ENCODE measurements around the gene RABGAP1L.

Gene RABGAP1L

GRCh38 chr1:174777262-174777661 lies 617.9 kb downstream of the RABGAP1L start:
- TF ChIP-seq, protein P1, sequence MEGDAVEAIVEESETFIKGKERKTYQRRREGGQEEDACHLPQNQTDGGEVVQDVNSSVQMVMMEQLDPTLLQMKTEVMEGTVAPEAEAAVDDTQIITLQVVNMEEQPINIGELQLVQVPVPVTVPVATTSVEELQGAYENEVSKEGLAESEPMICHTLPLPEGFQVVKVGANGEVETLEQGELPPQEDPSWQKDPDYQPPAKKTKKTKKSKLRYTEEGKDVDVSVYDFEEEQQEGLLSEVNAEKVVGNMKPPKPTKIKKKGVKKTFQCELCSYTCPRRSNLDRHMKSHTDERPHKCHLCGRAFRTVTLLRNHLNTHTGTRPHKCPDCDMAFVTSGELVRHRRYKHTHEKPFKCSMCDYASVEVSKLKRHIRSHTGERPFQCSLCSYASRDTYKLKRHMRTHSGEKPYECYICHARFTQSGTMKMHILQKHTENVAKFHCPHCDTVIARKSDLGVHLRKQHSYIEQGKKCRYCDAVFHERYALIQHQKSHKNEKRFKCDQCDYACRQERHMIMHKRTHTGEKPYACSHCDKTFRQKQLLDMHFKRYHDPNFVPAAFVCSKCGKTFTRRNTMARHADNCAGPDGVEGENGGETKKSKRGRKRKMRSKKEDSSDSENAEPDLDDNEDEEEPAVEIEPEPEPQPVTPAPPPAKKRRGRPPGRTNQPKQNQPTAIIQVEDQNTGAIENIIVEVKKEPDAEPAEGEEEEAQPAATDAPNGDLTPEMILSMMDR (IDR thresholded peaks at IDR 0.05; ENCODE audit: extremely low read depth, insufficient read depth, missing control alignments), result no peak
- in situ Hi-C loops (cut with MboI; ENCODE audit: low pct_unique_long_range_greater_than_20kb, low sequenced_read_pairs, unreplicated experiment), result loop anchor here (10.0 to 25.0 kb wide), 2 partner anchors 218 to 360 kb away; partner anchors contain the start of gene CACYBP
- DNase-seq (ENCODE audit: low spot score), result no peak

- in situ Hi-C loops (cut with MboI; ENCODE audit: low pct_unique_long_range_greater_than_20kb, low sequenced_read_pairs, unreplicated experiment), result loop anchor here (25.0 kb wide), 1 partner anchor 352 kb away; no protein-coding TSS in a partner anchor
- no peak for DNase-seq (ENCODE audit: low spot score)
- TF ChIP-seq, protein P1 (IDR thresholded peaks at IDR 0.05; ENCODE audit: extremely low read depth, insufficient read depth, missing control alignments), result no peak
Observed at GRCh38 chr1:174785510-174785909, 626.2 kb downstream of the RABGAP1L start.

DNA sequence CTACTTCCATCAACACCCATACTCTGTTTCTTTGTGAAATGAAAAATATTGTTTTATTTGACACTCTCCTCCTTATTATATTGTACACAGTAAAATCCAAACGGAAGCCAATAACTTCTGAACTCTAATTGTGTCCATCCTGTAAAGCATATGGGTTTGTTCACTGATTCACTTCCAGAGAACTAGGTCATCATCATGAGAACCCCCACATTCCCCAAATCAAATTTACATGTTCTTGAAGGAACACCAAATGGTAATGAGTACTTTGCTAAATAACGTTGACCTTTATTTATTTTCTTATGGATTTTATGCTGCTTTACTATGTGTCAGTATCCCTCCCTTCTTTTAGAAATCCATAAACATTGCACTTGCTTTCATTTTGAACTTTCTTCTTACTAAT lies 627.0 kb downstream of the RABGAP1L start:
- no peak for DNase-seq (ENCODE audit: low spot score)
- TF ChIP-seq, protein P1 (IDR thresholded peaks at IDR 0.05; ENCODE audit: extremely low read depth, insufficient read depth, missing control alignments), result no peak
- in situ Hi-C loops (cut with MboI; ENCODE audit: low pct_unique_long_range_greater_than_20kb, low sequenced_read_pairs, unreplicated experiment), result loop anchor here (25.0 kb wide), 1 partner anchor 351 kb away; no protein-coding TSS in a partner anchor

GRCh38 chr1:174786760-174787159 lies 627.4 kb downstream of the RABGAP1L start:
- TF ChIP-seq, protein P1 (IDR thresholded peaks at IDR 0.05; ENCODE audit: extremely low read depth, insufficient read depth, missing control alignments), result no peak
- in situ Hi-C loops (cut with MboI; ENCODE audit: low pct_unique_long_range_greater_than_20kb, low sequenced_read_pairs, unreplicated experiment), result loop anchor here (25.0 kb wide), 1 partner anchor 351 kb away; no protein-coding TSS in a partner anchor
- peak; percentile 53 for DNase-seq (ENCODE audit: low spot score)

DNA sequence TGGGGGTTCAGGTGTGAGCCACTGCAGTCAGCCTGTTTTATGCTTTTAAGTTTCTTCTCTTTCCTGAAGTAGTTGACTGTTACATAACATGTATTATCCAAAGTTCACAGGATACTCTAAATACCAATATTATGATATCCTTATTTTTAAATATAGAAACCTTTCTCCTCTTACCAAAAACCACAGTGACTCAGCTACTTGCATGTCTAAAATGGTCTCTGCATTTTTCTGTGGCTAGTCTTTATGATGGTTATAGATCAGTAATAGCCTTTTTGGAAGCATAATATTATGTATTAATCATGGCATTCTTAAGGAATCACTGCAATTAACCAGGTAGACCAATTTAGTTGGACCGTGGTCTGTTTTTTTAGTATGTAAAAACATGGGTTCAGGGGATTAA lies 629.7 kb downstream of the RABGAP1L start:
- DNase-seq (ENCODE audit: low spot score), result no peak
- TF ChIP-seq, protein P1 (IDR thresholded peaks at IDR 0.05; ENCODE audit: extremely low read depth, insufficient read depth, missing control alignments), result no peak
- in situ Hi-C loops (cut with MboI; ENCODE audit: low pct_unique_long_range_greater_than_20kb, low sequenced_read_pairs, unreplicated experiment), result loop anchor here (25.0 kb wide), 1 partner anchor 348 kb away; no protein-coding TSS in a partner anchor

DNA sequence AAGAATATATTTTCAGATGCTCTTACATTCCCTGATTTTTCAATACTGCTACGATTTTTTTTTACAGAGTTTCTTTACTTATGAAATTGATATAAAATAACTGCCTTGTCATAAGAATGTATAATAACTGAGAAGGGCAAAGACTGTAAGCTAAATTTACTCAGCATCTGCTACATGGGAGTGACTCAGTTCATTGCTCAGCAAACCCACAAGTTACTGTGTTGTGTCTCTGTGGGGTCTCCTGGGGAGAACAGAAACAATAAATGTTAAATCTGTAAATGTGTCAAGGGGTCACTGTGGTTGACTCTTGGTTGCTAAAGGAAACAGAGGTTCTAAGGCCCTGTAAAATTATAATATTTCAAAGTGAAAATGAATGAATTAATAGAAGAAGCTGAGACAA lies 630.1 kb downstream of the RABGAP1L start:
- in situ Hi-C loops (cut with MboI; ENCODE audit: low pct_unique_long_range_greater_than_20kb, low sequenced_read_pairs, unreplicated experiment), result loop anchor here (25.0 kb wide), 1 partner anchor 348 kb away; no protein-coding TSS in a partner anchor
- peak; percentile 62 for DNase-seq (ENCODE audit: low spot score)
- TF ChIP-seq, protein P1 (IDR thresholded peaks at IDR 0.05; ENCODE audit: extremely low read depth, insufficient read depth, missing control alignments), result no peak
